MM.1S (cell line): ENCODE results near the gene PIP4K2A.

ENCODE experiments used
- DNase-seq: peaks from one replicate; pipeline ENCODE4 v3.0.0-alpha.2; 2015
- H2AFZ ChIP-seq: fragments of 300-600 bp; sonication (generic); 2 replicates; pipeline ENCODE4 v1.6.0; 2016; ENCODE audit warnings: antibody characterized with exemption, low read length
- H3F3A ChIP-seq: fragments of 300-600 bp; sonication (generic); 2 replicates; pipeline ENCODE4 v1.6.1; 2016; ENCODE audit warnings: mild to moderate bottlenecking, antibody characterized with exemption, low read length, moderate library complexity, mixed read lengths; ENCODE audit not compliant: insufficient read depth
- H3K27ac ChIP-seq: fragments of 300-600 bp; sonication (generic); 2 replicates; pipeline ENCODE4 v1.5.1; 2016; ENCODE audit warnings: mild to moderate bottlenecking, low read length
- H3K27me3 ChIP-seq: fragments of 300-600 bp; sonication (generic); replicated peaks from 2 replicates; pipeline ENCODE4 v1.6.0; 2016; ENCODE audit warnings: low read length; ENCODE audit not compliant: insufficient read depth
- H3K36me3 ChIP-seq: fragments of 300-600 bp; sonication (generic); replicated peaks from 2 replicates; pipeline ENCODE4 v1.6.1; 2016; ENCODE audit warnings: mild to moderate bottlenecking, low read length, mixed read lengths; ENCODE audit not compliant: insufficient read depth
- H3K4me1 ChIP-seq: fragments of 300-600 bp; sonication (generic); 2 replicates; pipeline ENCODE4 v1.6.1; 2016; ENCODE audit warnings: low read length, mixed read lengths
- H3K4me2 ChIP-seq: fragments of 300-600 bp; sonication (generic); 2 replicates; pipeline ENCODE4 v1.6.0; 2016; ENCODE audit warnings: low read depth, low read length
- H3K4me3 ChIP-seq: fragments of 300-600 bp; sonication (generic); 2 replicates; pipeline ENCODE4 v1.5.1; 2016; ENCODE audit warnings: low read length, mixed read lengths
- H3K79me2 ChIP-seq: fragments of 300-600 bp; sonication (generic); 2 replicates; pipeline ENCODE4 v1.6.1; 2016; ENCODE audit warnings: mixed run types, low read length, mixed read lengths
- H3K9ac ChIP-seq: fragments of 300-600 bp; sonication (generic); 2 replicates; pipeline ENCODE4 v1.6.1; 2016; ENCODE audit warnings: low read length, mixed read lengths
- H3K9me2 ChIP-seq: fragments of 300-600 bp; sonication (generic); replicated peaks from 2 replicates; pipeline ENCODE4 v1.6.1; 2016; ENCODE audit warnings: mild to moderate bottlenecking, low read length, mixed read lengths; ENCODE audit not compliant: insufficient read depth
- H3K9me3 ChIP-seq: fragments of 300-600 bp; sonication (generic); replicated peaks from 2 replicates; pipeline ENCODE4 v1.6.1; 2016; ENCODE audit warnings: mild to moderate bottlenecking, low read length, mixed read lengths; ENCODE audit not compliant: insufficient read depth
- H4K20me1 ChIP-seq: fragments of 300-600 bp; sonication (generic); 2 replicates; pipeline ENCODE4 v1.6.1; 2016; ENCODE audit warnings: mild to moderate bottlenecking, low read length, moderate library complexity, mixed read lengths; ENCODE audit not compliant: insufficient read depth
- CTCF ChIP-seq: fragments of 300-600 bp; sonication (generic); IDR thresholded peaks from 2 replicates; pipeline ENCODE4 v1.5.1; 2016; ENCODE audit warnings: antibody characterized with exemption, low read length, mixed read lengths
- EZH2 ChIP-seq: fragments of 300-600 bp; sonication (generic); optimal IDR thresholded peaks from 2 replicates; pipeline ENCODE3; 2017; ENCODE audit warnings: low read depth, mild to moderate bottlenecking, antibody characterized with exemption, low read length, mixed read lengths
- EZH2phosphoT487 ChIP-seq: fragments of 300-600 bp; sonication (generic); IDR thresholded peaks from 2 replicates; pipeline ENCODE4 v1.6.1; 2018; ENCODE audit warnings: antibody characterized with exemption, low read length

PIP4K2A gene

GRCh38 chr10:22581461-22581860, 132.9 kb downstream of the PIP4K2A start:
- no peak overlapping the region for H3K4me3 ChIP-seq
- no peaks in the 10 kb centered on the region for H3K27me3 ChIP-seq
- no peak overlapping the region for H3K9ac ChIP-seq

GRCh38 chr10:22580711-22581110, 133.7 kb downstream of the PIP4K2A start:
- Histone ChIP-seq H3K27ac (no peak overlapping the region), H4K20me1 (no peaks in the 10 kb centered on the region), H3K36me3 (no peaks in the 10 kb centered on the region), H3K27me3 (no peaks in the 10 kb centered on the region), H3K9me2 (no peaks in the 10 kb centered on the region), H3K4me3 (no peak overlapping the region), H3F3A (no peaks in the 10 kb centered on the region), H3K9me3 (no peaks in the 10 kb centered on the region), H2AFZ (no peak overlapping the region), H3K9ac (no peak overlapping the region), H3K4me2 (no peak overlapping the region), H3K79me2 (no peaks in the 10 kb centered on the region), H3K4me1 (peaks cover 10% of the 10 kb centered on the region)
- peak; percentile 21 for DNase-seq
- TF ChIP-seq CTCF (no peak), EZH2 (no peak), EZH2phosphoT487 (no peak)

More at GRCh38 chr10:22581461-22581860, 132.9 kb downstream of the PIP4K2A start:
- no peak overlapping the region for H3K4me2 ChIP-seq
- DNase-seq = no peak
- no peaks in the 10 kb centered on the region for H3K36me3 ChIP-seq
- no peaks in the 10 kb centered on the region for H3K79me2 ChIP-seq
- no peaks in the 10 kb centered on the region for H3K9me3 ChIP-seq
- H3K27ac ChIP-seq = no peak overlapping the region
- H3K9me2 ChIP-seq = no peaks in the 10 kb centered on the region
- H3F3A ChIP-seq = no peaks in the 10 kb centered on the region
- H4K20me1 ChIP-seq = no peaks in the 10 kb centered on the region
- H2AFZ ChIP-seq = no peak overlapping the region
- H3K4me1 ChIP-seq = peaks cover 10% of the 10 kb centered on the region
- TF ChIP-seq EZH2phosphoT487 = no peak

- Histone ChIP-seq H2AFZ (no peak overlapping the region), H3K4me1 (peaks cover 10% of the 10 kb centered on the region), H4K20me1 (no peaks in the 10 kb centered on the region), H3F3A (no peaks in the 10 kb centered on the region), H3K79me2 (no peaks in the 10 kb centered on the region), H3K27me3 (no peaks in the 10 kb centered on the region), H3K9me2 (no peaks in the 10 kb centered on the region), H3K4me3 (no peak overlapping the region), H3K36me3 (no peaks in the 10 kb centered on the region), H3K9ac (no peak overlapping the region), H3K27ac (no peak overlapping the region), H3K4me2 (no peak overlapping the region), H3K9me3 (no peaks in the 10 kb centered on the region)
- DNase-seq = no peak
- TF ChIP-seq CTCF (no peak), EZH2 (no peak), EZH2phosphoT487 (no peak)
Measured at GRCh38 chr10:22579826-22580225, 134.6 kb downstream of the PIP4K2A start.

GRCh38 chr10:22573820-22574569, 140.4 kb downstream of the PIP4K2A start:
- peak; percentile 24 for DNase-seq

More at GRCh38 chr10:22573820-22574569, 140.4 kb downstream of the PIP4K2A start:
- Histone ChIP-seq H3K9ac (no peak overlapping the region), H3K9me2 (no peaks in the 10 kb centered on the region), H3K27ac (no peak overlapping the region), H3K4me2 (no peak overlapping the region), H3K4me1 (no peaks in the 10 kb centered on the region), H4K20me1 (no peaks in the 10 kb centered on the region), H3K27me3 (no peaks in the 10 kb centered on the region), H3K4me3 (no peak overlapping the region), H3K79me2 (no peaks in the 10 kb centered on the region), H3F3A (no peaks in the 10 kb centered on the region), H2AFZ (no peak overlapping the region), H3K36me3 (no peaks in the 10 kb centered on the region; the same call in 1 of the 2 replicates), H3K9me3 (no peaks in the 10 kb centered on the region)
- no peak for TF ChIP-seq EZH2phosphoT487
- peak; percentile 66 for TF ChIP-seq CTCF
- TF ChIP-seq EZH2 = no peak
